ENCODE results near the gene IL17C. TPM values are rescaled to one million over a fixed set of nuclear protein-coding genes. Genes with fewer than 3 reads are reported as not detected.

The IL17C gene
- total and polyA plus RNA-seq, 10 of the 15 experiments (the other 5 are each of a cell fraction or from before 2014, with no cell fraction given): not detected

DNA sequence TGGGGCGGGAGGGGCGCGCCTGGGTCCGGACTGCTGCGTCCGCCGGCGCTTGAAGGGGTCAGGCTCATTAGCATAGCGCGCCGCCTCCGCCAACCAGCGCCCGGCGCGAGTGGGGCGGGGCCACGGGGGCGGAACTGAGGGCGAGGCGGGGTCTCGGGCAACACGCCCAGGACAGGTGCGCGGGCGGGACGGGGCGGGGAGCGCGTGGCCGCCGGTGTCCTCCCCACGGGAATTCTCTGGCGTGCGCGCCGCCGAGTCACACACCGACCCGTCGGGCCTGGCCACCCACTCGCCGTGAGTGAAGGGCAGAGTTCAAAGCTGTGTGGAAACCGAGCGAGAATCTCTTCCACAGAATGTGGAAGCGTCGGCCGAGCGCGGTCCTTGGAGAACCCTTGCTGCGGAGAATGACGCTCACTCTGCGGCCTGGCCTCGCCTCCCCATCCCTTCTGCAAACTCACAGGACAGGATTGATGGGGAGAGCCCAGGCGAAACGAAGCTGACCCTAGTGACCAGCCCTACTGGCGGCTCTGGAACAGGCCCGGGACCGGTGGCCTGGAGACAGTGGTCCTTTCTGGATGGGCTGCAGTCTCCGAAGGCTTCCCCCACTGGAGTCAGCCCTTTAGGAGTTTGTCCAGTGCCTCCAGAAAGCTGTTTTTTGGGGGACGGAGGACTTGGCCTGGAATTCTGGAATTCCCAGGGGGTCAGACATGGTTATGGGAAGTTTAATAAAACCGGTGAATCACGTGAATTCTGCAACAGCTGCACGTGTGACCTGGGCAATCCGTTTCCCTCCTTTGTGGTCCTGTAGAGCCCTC lies 48.3 kb downstream of the IL17C start, which contains the start of gene SNAI3 (continued):
- TF ChIP-seq MXI1 (IDR thresholded peaks at IDR 0.05; ENCODE audit: low read depth, low read length) (0 out of 2 replicates have a peak, but pooled peaks have one; percentile 22), NFIC (IDR thresholded peaks at IDR 0.05; ENCODE audit: low read depth, low read length) (no peak), BACH1 (IDR thresholded peaks at IDR 0.05; ENCODE audit: borderline replicate concordance) (peak; percentile 34; the same call in 1 of the 2 replicates), EGR1 (IDR thresholded peaks at IDR 0.05; ENCODE audit: borderline replicate concordance in 1 of 2, low read depth in 2 of 2, low read length in 2 of 2) (peak in 1 of 2 experiments; percentile 65; a peak in 1 of 3 replicates), YBX1 (IDR thresholded peaks at IDR 0.05) (no peak), POLR2A (IDR thresholded peaks at IDR 0.05; ENCODE audit: low read depth, low read length) (peak; percentile 51; the same call in 1 of the 2 replicates), CUX1 (IDR thresholded peaks at IDR 0.05; ENCODE audit: insufficient replicate concordance, low read depth, low read length) (no peak), BHLHE40 (IDR thresholded peaks at IDR 0.05; ENCODE audit: borderline replicate concordance in 1 of 2, low read depth in 2 of 2, low read length in 1 of 2) (peak in 1 of 2 experiments; percentile 57; a peak in 1 of 4 replicates)
